Stimulated activated CD4-positive, alpha-beta T cell treated with anti-CD3 and anti-CD28 coated beads, Interleukin-12 subunit alpha, Interleukin-12 subunit beta, amount 100 ng/mL, for 48 hours (primary cell): ENCODE measurements around the gene PPP1R15B.

Source experiments
- DNase-seq, 3 donors: peaks; one replicate each; pipeline ENCODE4 v3.0.0-alpha.2; 2020; ENCODE audit warnings: low read depth in 2 of 3, low spot score in 1 of 3

The PPP1R15B gene

DNA sequence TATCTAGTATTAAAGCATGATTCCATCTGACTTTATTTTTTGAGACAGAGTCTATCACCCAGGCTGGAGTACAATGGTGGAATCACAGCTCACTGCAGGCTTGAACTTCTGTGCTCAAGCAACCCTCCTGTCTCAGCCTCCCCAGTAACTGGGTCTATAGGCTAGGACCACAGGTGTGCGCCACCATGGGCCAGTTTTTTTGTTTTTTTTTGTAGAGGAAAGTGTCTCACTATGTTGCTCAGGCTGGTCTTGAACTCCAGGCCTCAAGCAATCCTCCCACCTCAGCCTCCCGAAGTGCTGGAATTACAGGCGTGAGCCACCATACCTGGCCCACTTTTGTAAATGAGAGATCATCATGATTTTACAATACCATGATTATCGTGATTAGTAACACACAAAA lies 9.2 kb downstream of the PPP1R15B start:
- no peak for DNase-seq

DNA sequence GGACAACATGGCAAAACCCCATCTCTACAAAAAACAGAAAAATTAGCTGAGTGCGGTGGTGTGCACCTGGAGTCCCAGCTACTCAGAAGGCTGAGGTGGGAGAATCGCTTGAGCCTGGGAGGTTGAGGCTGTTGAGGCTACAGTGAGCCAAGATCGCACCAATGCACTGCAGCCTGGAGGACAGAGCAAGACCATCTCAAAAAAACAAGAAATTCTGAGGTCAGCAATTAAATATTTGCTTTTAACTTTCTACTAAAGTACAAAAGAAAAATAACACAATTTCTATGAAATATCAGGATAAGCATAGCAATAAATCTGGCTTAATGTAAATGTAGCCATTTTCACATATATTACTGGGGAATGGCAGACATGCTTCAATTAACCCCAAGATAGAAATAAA lies 9.9 kb downstream of the PPP1R15B start:
- no peak for DNase-seq

- DNase-seq = no peak
These were observed 10.6 kb downstream of the PPP1R15B start for GRCh38 chr1:204400882-204401510.

- peak in 2 of 3 donors; percentile 31 to 53 for DNase-seq
These were observed 13.2 kb downstream of the PPP1R15B start for GRCh38 chr1:204398197-204399125.

- DNase-seq = no peak
These were observed 15.5 kb downstream of the PPP1R15B start for GRCh38 chr1:204396015-204396583.

DNA sequence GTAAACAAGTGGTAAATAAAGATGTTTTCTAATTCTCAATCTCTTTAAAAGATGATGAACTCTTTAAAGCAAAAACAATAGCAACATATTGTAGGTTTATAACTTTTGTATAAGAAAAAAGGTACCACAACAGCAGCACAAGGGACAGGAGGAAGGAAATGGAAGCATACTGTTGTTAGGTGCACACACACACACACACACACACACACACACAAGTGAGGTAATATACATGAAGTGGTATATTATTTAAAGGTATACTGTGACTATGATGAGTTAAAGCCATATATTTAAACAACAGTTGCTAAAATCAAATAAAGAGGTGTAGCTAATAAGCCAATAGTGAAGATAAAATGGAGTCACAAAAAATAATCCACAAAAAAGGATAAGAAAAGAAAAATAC lies 20.0 kb downstream of the PPP1R15B start:
- no peak for DNase-seq

GRCh38 chr1:204390751-204391466 lies 20.7 kb downstream of the PPP1R15B start:
- no peak for DNase-seq

DNA sequence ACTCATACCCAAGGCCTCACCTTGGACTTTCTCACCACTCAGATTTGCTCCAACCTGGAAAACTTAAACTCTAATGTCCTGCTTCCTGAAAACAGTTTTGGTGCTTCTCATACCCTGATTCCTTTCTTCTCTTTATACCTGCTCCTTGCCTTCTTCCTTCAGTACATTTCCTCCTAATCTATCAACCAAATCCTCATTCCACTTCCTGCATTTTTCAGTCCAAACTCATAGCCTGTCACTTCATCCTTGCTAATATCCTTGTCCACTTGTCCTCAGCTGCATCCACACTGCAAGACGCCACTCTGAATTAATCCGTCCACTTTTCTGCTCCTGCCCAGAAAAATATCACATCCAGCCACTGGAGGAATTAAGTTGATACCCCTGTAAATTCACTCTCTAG lies 25.9 kb downstream of the PPP1R15B start:
- DNase-seq = no peak

- no peak for DNase-seq
These were observed 26.8 kb downstream of the PPP1R15B start for GRCh38 chr1:204384636-204385352.

DNA sequence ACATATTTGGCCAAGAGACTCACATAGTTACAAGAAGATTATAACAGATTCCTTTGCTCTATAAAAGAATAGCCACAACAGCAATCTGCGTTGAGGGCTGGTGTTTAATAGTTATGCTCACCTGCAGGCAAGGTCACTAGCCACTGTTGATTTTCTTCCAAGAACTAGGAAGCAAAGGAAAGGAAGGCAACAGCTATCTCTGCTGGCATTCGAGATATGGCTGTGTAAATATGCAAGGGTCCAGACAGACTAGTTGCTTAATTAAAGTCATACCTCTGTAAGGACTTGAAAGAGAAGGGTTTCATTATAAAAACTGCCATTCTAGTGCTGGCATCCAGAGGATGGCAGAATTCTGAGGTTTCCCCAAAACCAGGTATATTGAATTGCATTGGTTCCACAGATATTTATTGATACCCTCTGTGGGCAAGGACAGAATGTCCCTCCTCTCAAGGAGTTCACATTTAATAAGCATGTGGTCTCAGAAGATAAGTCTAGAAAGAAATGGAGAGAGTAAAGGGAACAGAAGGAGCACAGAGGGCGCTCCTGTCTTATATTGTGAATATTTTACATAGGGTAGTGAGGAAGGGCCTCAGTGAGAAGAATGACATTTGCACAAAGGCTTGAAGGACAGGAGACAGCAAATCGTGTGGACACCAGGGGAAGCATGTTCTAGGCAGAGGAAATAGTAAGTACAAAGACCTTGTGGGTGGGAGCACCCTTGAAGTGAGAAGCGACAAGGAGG lies 28.3 kb downstream of the PPP1R15B start:
- DNase-seq = no peak

GRCh38 chr1:204382714-204383083 lies 28.9 kb downstream of the PPP1R15B start:
- no peak for DNase-seq

DNA sequence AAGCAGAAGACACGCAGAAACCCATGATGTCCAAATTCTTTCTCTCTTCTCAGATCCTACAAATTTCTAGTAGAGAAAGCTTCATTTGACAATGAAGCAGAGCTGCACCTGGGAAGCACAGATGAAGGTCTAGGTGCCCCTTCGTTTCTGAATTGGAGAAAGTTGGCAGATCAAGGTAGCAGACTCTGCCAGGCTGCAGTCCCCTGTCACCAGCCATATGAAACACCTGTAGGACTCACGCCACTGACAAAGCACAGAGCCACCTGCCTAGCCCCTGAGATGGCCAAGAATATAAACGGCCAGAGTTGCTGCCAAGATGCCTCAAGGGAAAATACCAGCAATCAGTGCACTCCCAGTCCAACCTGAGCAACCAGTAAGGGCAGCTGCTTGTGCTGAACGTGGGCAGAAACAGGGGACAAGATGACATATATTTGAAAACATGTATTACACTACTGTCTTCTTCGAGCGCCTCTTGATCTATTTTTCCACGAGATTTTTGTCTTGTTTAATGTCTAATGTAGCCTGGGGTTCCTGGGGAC lies 31.3 kb downstream of the PPP1R15B start:
- no peak for DNase-seq

DNA sequence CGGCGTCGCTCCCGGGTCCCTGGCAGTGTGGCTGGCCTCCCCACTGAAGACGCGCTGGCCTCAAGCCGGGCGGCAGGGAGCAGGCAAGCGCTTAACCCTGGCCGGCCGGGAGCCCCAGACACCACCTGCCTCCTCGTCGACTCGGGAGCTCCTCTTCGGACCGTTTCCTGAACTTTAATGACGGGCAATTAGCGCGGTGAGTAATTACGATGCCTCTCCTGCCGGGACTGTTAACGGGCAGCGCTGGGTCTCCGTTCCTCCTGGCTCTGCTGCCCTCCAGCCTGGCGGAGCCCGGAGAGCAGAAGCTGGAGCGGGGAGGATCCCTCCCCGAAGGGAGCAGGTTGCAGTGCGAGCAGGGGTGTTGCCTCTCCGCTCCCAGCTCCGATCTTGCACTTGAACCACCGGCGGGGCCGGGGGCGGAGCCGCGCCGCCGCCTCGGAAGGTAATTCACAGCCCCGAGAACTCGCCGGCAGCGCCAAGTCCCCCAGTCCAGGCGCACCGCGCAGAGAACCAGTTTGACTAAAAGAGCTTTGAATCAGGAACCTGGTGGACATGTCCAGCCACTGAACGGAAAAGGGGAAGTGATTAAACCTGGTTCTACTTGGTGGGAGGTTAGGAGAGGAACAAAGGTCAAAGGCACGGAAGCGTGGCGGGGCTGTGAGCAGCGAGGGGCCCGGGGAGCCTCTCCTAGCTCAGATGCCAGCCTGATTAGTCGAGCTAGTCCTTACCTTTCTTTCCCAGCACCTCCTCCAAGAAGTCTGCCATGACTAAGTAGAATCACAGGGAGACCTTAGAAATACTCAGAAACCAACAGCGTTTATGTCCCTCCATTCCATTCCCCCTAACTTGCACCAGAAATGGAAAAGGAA lies 33.6 kb downstream of the PPP1R15B start:
- DNase-seq = peak in 2 of 3 donors; percentile 28 to 36

DNA sequence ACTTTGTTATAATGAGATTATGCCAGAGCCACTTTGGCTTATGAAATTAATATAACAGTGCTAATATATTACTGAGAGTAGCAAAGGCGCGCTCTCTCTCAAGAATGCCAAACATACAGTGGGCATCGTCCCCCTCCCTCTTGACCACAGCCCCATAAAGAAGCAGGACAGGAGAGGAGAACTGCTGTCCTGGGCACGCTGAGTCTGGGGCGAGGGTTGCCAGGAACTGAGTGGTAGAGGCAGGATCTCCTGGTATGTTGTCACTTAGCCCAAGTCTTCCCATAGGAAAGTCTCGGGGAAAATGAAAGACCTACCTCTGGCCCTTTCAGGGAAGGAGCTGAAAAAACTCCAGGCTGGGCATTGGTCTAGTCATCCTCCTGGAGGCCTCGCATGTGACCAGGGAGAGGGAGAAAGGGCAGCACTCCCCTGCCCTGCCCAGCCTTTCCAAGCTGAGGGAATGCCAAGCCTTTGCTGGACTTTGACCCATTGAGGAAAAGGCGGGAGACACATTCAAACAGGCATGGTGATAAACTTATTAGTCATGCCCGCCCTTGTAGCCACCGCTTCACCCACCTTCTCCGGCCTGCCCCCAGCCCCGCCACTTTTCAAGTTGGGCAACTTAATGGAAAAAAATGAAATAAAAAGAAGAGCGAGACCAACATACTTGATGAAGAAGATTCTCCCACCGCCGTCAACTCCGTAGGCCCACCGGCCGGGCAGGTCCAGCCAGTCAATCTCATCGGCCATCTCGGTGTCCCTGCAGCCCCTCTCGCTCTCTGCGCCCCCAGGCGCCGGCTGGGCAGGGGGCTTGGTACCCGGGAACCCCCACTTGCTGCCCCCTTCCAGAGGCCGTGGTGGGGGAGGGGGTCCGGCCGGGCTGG lies 34.5 kb downstream of the PPP1R15B start:
- no peak for DNase-seq

DNA sequence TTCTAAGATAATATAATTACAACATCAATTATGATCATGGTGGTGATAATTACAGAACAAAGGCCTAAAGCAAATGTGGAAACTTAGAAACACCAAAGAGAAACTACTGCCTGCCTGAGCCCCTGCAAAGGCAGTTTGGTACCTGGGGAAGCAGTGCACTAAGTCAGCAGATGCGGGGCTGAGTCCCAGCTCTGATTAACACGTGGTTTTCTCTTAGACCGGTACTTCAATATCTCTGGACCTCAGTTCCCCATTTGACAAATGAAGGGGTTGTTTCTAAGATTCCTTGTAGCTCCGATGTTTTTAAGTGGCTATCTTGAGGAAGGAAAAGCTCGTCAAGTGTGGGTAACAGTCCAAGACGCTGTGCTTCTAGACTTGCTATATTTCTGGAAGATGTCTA lies 35.2 kb downstream of the PPP1R15B start:
- no peak for DNase-seq

GRCh38 chr1:204373911-204374310 lies 37.7 kb downstream of the PPP1R15B start:
- DNase-seq = no peak

GRCh38 chr1:204370176-204370575 lies 41.4 kb downstream of the PPP1R15B start:
- no peak for DNase-seq
